GM12878 (cell line): ENCODE data around the gene OLFML2A. TPM values are rescaled to one million over a fixed set of nuclear protein-coding genes. Genes with fewer than 3 reads are reported as not detected.

Experiments used
- ATAC-seq: fragments of 200-7000 bp; cut with Tn5 transposase; 3 replicates; pipeline ENCODE4 v1.9.1; 2020; ENCODE audit warnings: mild to moderate bottlenecking, moderate library complexity
- BruUV-seq: library from RNA; stranded (reverse); fragments of 400-500 nt; replicated peaks from 2 replicates; lab custom pipeline; 2021; lab: Mats Ljungman, UMichigan
- CTCF ChIA-PET: fragments of 300-600 bp; sonication (Branson Sonifier 250); formaldehyde crosslinking; extraction: SDS; loops from one replicate; lab custom pipeline; 2021; ENCODE audit warnings: inconsistent platforms; lab: Yijun Ruan, JAX
- POLR2A ChIA-PET: fragments of 350-600 bp; formaldehyde crosslinking; extraction: SDS; loops from one replicate; lab custom pipeline; 2021; ENCODE audit warnings: inconsistent platforms; lab: Charles Lee
- RAD21 ChIA-PET: fragments of 300-600 bp; sonication (Branson Sonifier 250); formaldehyde crosslinking; loops from one replicate; lab custom pipeline; 2023; ENCODE audit warnings: antibody characterized with exemption; ENCODE audit not compliant: unreplicated experiment; lab: Charles Lee
- SMC1A ChIA-PET: fragments of 300-600 bp; sonication (Branson Sonifier 250); formaldehyde crosslinking; loops from one replicate; lab custom pipeline; 2023; ENCODE audit not compliant: unreplicated experiment, uncharacterized antibody; lab: Charles Lee
- DNase-seq: peaks from one replicate; pipeline ENCODE4 v3.0.0-alpha.2; 2011; ENCODE audit warnings: low read depth, low spot score
- FAIRE-seq: peaks from 3 replicates; lab custom pipeline; 2011; peaks lifted over from hg19 to GRCh38; lab: Jason Lieb, UNC
- H2AFZ ChIP-seq: 2 replicates; pipeline ENCODE4 v1.6.0; 2011; ENCODE audit warnings: low read depth, low read length, control low read depth; ENCODE audit not compliant: control insufficient read depth
- H3K27ac ChIP-seq: 2 replicates; pipeline ENCODE4 v1.5.1; 2011; ENCODE audit warnings: control low read depth; ENCODE audit not compliant: control insufficient read depth, insufficient read depth
- H3K27me3 ChIP-seq, 2 experiments: replicated peaks in 1 of 2; 2 replicates each; pipeline versions ENCODE4 v1.6.0 to v1.6.1; 2011; ENCODE audit warnings: low read length in 1 of 2; ENCODE audit not compliant: control insufficient read depth in 2 of 2, insufficient read depth in 2 of 2
- H3K36me3 ChIP-seq, 2 experiments: 2 replicates each; pipeline ENCODE4 v1.5.1; 2011; ENCODE audit warnings: low read length in 1 of 2; ENCODE audit not compliant: control insufficient read depth in 2 of 2, insufficient read depth in 2 of 2
- H3K4me1 ChIP-seq: 2 replicates; pipeline ENCODE4 v1.6.1; 2011; ENCODE audit warnings: mild to moderate bottlenecking, low read length, moderate library complexity, mixed read lengths; ENCODE audit not compliant: control insufficient read depth, insufficient read depth
- H3K4me2 ChIP-seq: 2 replicates; pipeline ENCODE4 v1.6.0; 2011; ENCODE audit warnings: control low read depth; ENCODE audit not compliant: control insufficient read depth, insufficient read depth
- H3K4me3 ChIP-seq: fragments of 200-600 bp; sonication (generic); 2 replicates; pipeline ENCODE4 v1.5.1; 2016
- H3K79me2 ChIP-seq: 2 replicates; pipeline ENCODE4 v1.6.0; 2011; ENCODE audit warnings: low read length; ENCODE audit not compliant: control insufficient read depth, insufficient read depth
- H3K9ac ChIP-seq: 2 replicates; pipeline ENCODE4 v1.8.0; 2011; ENCODE audit warnings: low read length, control low read depth, mixed read lengths; ENCODE audit not compliant: control insufficient read depth, insufficient read depth
- H3K9me3 ChIP-seq: replicated peaks from 3 replicates; pipeline ENCODE4 v1.5.1; 2011; ENCODE audit warnings: mild to moderate bottlenecking, low read length; ENCODE audit not compliant: control insufficient read depth, insufficient read depth
- H4K20me1 ChIP-seq: 2 replicates; pipeline ENCODE4 v1.6.0; 2011; ENCODE audit not compliant: control insufficient read depth, insufficient read depth
- BHLHE40 ChIP-seq, 2 experiments: fragments of 450-650 bp in 1 of 2; IDR thresholded peaks; 2 replicates each; pipeline ENCODE4 v1.6.1; 2011 to 2017; ENCODE audit warnings: low read depth in 2 of 2, borderline replicate concordance in 1 of 2, improper control_type of control experiment in 1 of 2, low read length in 1 of 2, mild to moderate bottlenecking in 1 of 2
- E4F1 ChIP-seq: fragments of 450-650 bp; IDR thresholded peaks from 2 replicates; pipeline ENCODE4 v1.6.1; 2018; ENCODE audit warnings: borderline replicate concordance, mild to moderate bottlenecking; ENCODE audit not compliant: partially characterized antibody
- ELK1 ChIP-seq: IDR thresholded peaks from 2 replicates; pipeline ENCODE4 v1.6.1; 2012; ENCODE audit warnings: low read depth, low read length, improper control_type of control experiment
- EZH2 ChIP-seq: IDR thresholded peaks from 2 replicates; pipeline ENCODE4 v1.6.1; 2012; ENCODE audit warnings: low read depth, mild to moderate bottlenecking, control low read depth, inconsistent platforms, low read length, borderline replicate concordance; ENCODE audit not compliant: control insufficient read depth
- FOS ChIP-seq: IDR thresholded peaks from 3 replicates; pipeline ENCODE4 v1.6.1; 2011; ENCODE audit warnings: borderline replicate concordance; ENCODE audit not compliant: insufficient read length; ENCODE audit errors: extremely low read depth
- IRF5 ChIP-seq: fragments of 450-650 bp; IDR thresholded peaks from 2 replicates; pipeline ENCODE4 v1.6.1; 2017; ENCODE audit warnings: borderline replicate concordance
- POLR2AphosphoS2 ChIP-seq: IDR thresholded peaks from 2 replicates; pipeline ENCODE4 v1.6.1; 2011; ENCODE audit warnings: low read depth, mild to moderate bottlenecking, low read length, improper control_type of control experiment, moderate library complexity
- RELA ChIP-seq: fragments of 450-650 bp; IDR thresholded peaks from 2 replicates; pipeline ENCODE4 v1.8.0; 2014; ENCODE audit warnings: borderline replicate concordance; ENCODE audit not compliant: partially characterized antibody
- SRF ChIP-seq, 2 experiments: IDR thresholded peaks; 2 replicates each; pipeline ENCODE4 v1.6.1; 2011; ENCODE audit warnings: low read depth in 2 of 2, low read length in 2 of 2, mild to moderate bottlenecking in 1 of 2, moderate library complexity in 1 of 2
- STAT3 ChIP-seq: IDR thresholded peaks from 2 replicates; pipeline ENCODE4 v1.6.1; 2011; ENCODE audit warnings: low read depth, low read length, improper control_type of control experiment
- ZBED1 ChIP-seq: IDR thresholded peaks from 2 replicates; pipeline ENCODE4 v1.6.1; 2016; ENCODE audit warnings: borderline replicate concordance
- WGBS: methylation state at CpG from one replicate; pipeline ENCODE4 v1.1.6; 2016; ENCODE audit warnings: low lambda C conversion rate; ENCODE audit not compliant: insufficient replicate concordance, insufficient coverage; ENCODE audit errors: missing lambda C conversion rate; 5-methylcytosine and 5-hydroxymethylcytosine counted together
- in situ Hi-C: fragments of 300-500 bp; cut with MboI; formaldehyde crosslinking; loops from 9 replicates; pipeline ENCODE4 v1.14.3; 2018; ENCODE audit warnings: mixed read lengths
- intact Hi-C: fragments of 100-400 bp; cut with micrococcal nuclease; formaldehyde crosslinking; loops from one replicate; pipeline ENCODE4 v1.14.2; 2022; ENCODE audit not compliant: unreplicated experiment
- polyA plus RNA-seq, 11 experiments: library from polyadenylated mRNA; depleted of rRNA in 4 of 11; unstranded in 6 of 11; stranded (reverse) in 5 of 11; fragments of >200 nt; fragmentation: Nextera tagmentation in 4 of 11; fragmentation: Illumina TruSeq in 1 of 11; extraction: Ambion mirVana in 4 of 11; extraction: Trizol in 1 of 11; gene quantifications; 1 replicate in 1 of 11; 2 replicates in 10 of 11; pipeline versions ENCODE4 v1.2.1 to v1.2.3, GENCODE V29; 2011 to 2016; ENCODE audit warnings: inconsistent platforms in 2 of 11, missing spikeins in 2 of 11, low read depth in 1 of 11
- total RNA-seq, 4 experiments: library from RNA; depleted of rRNA in 3 of 4; stranded (reverse); fragments of >200 nt in 3 of 4; fragmentation: Illumina TruSeq in 1 of 4; extraction: Trizol in 1 of 4; gene quantifications; 2 replicates each; pipeline versions ENCODE4 v1.2.1 to v1.2.3, GENCODE V29; 2013 to 2021

The OLFML2A gene
- total and polyA plus RNA-seq, 10 of the 15 experiments (the other 5 are each of a cell fraction or from before 2014, with no cell fraction given) = 0.02 to 0.13 (median 0.10) TPM; not detected in 4

GRCh38 chr9:124852121-124852828 lies 75.3 kb downstream of the OLFML2A start:
- no TSS peak for BruUV-seq
- Histone ChIP-seq H3K36me3 (peaks cover 4 to 8% of the 10 kb centered on the region in 2 experiments; a peak in 3 of 4 replicates), H3K9ac (no peak overlapping the region), H4K20me1 (no peaks in the 10 kb centered on the region), H2AFZ (peak overlapping the region; percentile 94), H3K4me1 (peaks cover 5% of the 10 kb centered on the region), H3K79me2 (no peaks in the 10 kb centered on the region; the same call in 1 of the 2 replicates), H3K9me3 (no peaks in the 10 kb centered on the region), H3K27me3 (no peaks in the 10 kb centered on the region), H3K27ac (no peak overlapping the region), H3K4me3 (peak overlapping the region; percentile 51; the same call in 1 of the 2 replicates), H3K4me2 (peak overlapping the region; percentile 98)
- ChIA-PET SMC1A (interaction anchor here (0.8 to 12.1 kb wide), 18 partner anchors 10 to 234 kb away, joined by 3 to 233 read pairs (median 4); partner anchors contain the start of genes ARPC5L, NR6A1, OLFML2A and RPL35), CTCF (interaction anchor here (0.6 to 26.5 kb wide), 36 partner anchors 8 to 442 kb away, joined by 3 to 575 read pairs (median 4); partner anchors contain the start of genes ARPC5L, NR6A1, OLFML2A and RPL35), POLR2A (interaction anchor here (0.8 to 2.2 kb wide), 7 partner anchors 18 to 84 kb away, joined by 3 to 8 read pairs (median 4); partner anchors contain the start of gene OLFML2A), RAD21 (interaction anchor here (0.7 to 9.5 kb wide), 19 partner anchors 9 to 294 kb away, joined by 3 to 180 read pairs (median 7); partner anchors contain the start of genes ARPC5L, NR6A1, OLFML2A and RPL35)
- FAIRE-seq (no peak), DNase-seq (no peak), ATAC-seq (no peak)
- WGBS = 72% methylated on average over 13 of the region's 13 CpGs
- TF ChIP-seq ZBED1 (no peak), STAT3 (no peak), BHLHE40 (IDR thresholded peaks at IDR 0.05; ENCODE audit: borderline replicate concordance in 1 of 2, low read depth in 2 of 2, low read length in 1 of 2) (no peak), FOS (no peak), RELA (no peak), IRF5 (no peak), EZH2 (no peak), ELK1 (no peak), E4F1 (no peak), SRF (IDR thresholded peaks at IDR 0.05; ENCODE audit: low read depth in 2 of 2, low read length in 2 of 2) (no peak), POLR2AphosphoS2 (no peak)
- intact Hi-C loops (loop anchor here (2.0 to 5.0 kb wide), 2 partner anchors 139 to 235 kb away; no protein-coding TSS in a partner anchor), in situ Hi-C loops (loop anchor here (5.0 to 25.0 kb wide), 2 partner anchors 80 to 1940 kb away; partner anchors contain the start of genes NR6A1, RC3H2 and ZBTB6)
